HL-60 (cell line): ENCODE data around the gene ABCG1.

ENCODE experiments used
- DNase-seq, 2 experiments: peaks; one replicate each; pipeline ENCODE4 v3.0.0-alpha.2; 2010 to 2020; ENCODE audit warnings: low read depth in 1 of 2, low spot score in 1 of 2
- H3K27ac ChIP-seq: fragments of 250-450 bp; sonication (Bioruptor Pico); replicated peaks from 2 replicates; pipeline ENCODE4 v1.5.1; 2020; ENCODE audit warnings: mild to moderate bottlenecking, moderate library complexity
- H3K27me3 ChIP-seq: fragments of 250-450 bp; sonication (Bioruptor Pico); 2 replicates; pipeline ENCODE4 v1.5.1; 2021; ENCODE audit warnings: mild to moderate bottlenecking, moderate library complexity; ENCODE audit not compliant: insufficient read depth, poor library complexity, severe bottlenecking
- H3K4me3 ChIP-seq: replicated peaks from 2 replicates; pipeline ENCODE4 v1.5.1; 2011; ENCODE audit warnings: mild to moderate bottlenecking, control low read depth, low read length; ENCODE audit not compliant: insufficient read depth
- CTCF ChIP-seq: IDR thresholded peaks from one replicate; pipeline ENCODE4 v1.5.1; 2011; ENCODE audit warnings: low read length, control low read depth, inconsistent platforms; ENCODE audit not compliant: insufficient read depth
- GABPA ChIP-seq: IDR thresholded peaks from 2 replicates; pipeline ENCODE4 v1.6.1; 2012; ENCODE audit warnings: low read depth
- POLR2AphosphoS5 ChIP-seq: IDR thresholded peaks from 2 replicates; pipeline ENCODE4 v1.6.1; 2012; ENCODE audit warnings: low read depth
- REST ChIP-seq: IDR thresholded peaks from 2 replicates; pipeline ENCODE4 v1.6.1; 2012; ENCODE audit warnings: low read depth; ENCODE audit not compliant: insufficient replicate concordance
- SPI1 ChIP-seq: IDR thresholded peaks from 2 replicates; pipeline ENCODE4 v1.6.1; 2012; ENCODE audit warnings: low read depth, mild to moderate bottlenecking, borderline replicate concordance

ABCG1 gene

GRCh38 chr21:42316891-42317290 lies 98.0 kb downstream of the ABCG1 start:
- TF ChIP-seq REST = no peak
- TF ChIP-seq SPI1 = no peak
- no peak for TF ChIP-seq CTCF
- no peak for TF ChIP-seq POLR2AphosphoS5
- no peak for TF ChIP-seq GABPA
- H3K27ac ChIP-seq = no peak overlapping the region
- H3K4me3 ChIP-seq = no peak overlapping the region
- no peak for DNase-seq
- H3K27me3 ChIP-seq = no peaks in the 10 kb centered on the region

- Histone ChIP-seq H3K27ac (no peak overlapping the region), H3K4me3 (no peak overlapping the region), H3K27me3 (no peaks in the 10 kb centered on the region)
- TF ChIP-seq GABPA (no peak), POLR2AphosphoS5 (no peak), SPI1 (no peak), CTCF (no peak), REST (no peak)
- no peak for DNase-seq
These were observed 98.4 kb downstream of the ABCG1 start for GRCh38 chr21:42317341-42317741.

- peak overlapping the region; percentile 70 for H3K27ac ChIP-seq
- no peak for DNase-seq
- TF ChIP-seq GABPA (no peak), SPI1 (no peak)
- no peaks in the 10 kb centered on the region for H3K27me3 ChIP-seq
- H3K4me3 ChIP-seq = no peak overlapping the region
These were observed 99.1 kb downstream of the ABCG1 start for GRCh38 chr21:42317826-42318746.

GRCh38 chr21:42319376-42319775 lies 100.4 kb downstream of the ABCG1 start:
- TF ChIP-seq GABPA = no peak
- TF ChIP-seq POLR2AphosphoS5 = peak; percentile 85
- TF ChIP-seq CTCF = no peak
- no peak for TF ChIP-seq REST
- TF ChIP-seq SPI1 = peak; percentile 65; the same call in 1 of the 2 replicates
- Histone ChIP-seq H3K4me3 (no peak overlapping the region), H3K27ac (peak overlapping the region; percentile 70), H3K27me3 (no peaks in the 10 kb centered on the region)
- peak; percentile 44 to 91 for DNase-seq
